Heart right ventricle (tissue), 16 donors: Measurements from ENCODE around the gene INPP5A. TPM values are rescaled to one million over a fixed set of nuclear protein-coding genes. Genes with fewer than 3 reads are reported as not detected.
"Not testable (repeated sequence)": the region's sequence is repeated elsewhere in the genome, so short reads cannot be mapped to it uniquely, and the experiment has no call there.

Experiments used
- ATAC-seq, 8 donors: fragments of 200-7000 bp; cut with Tn5 transposase; one replicate each; pipeline ENCODE4 v1.9.1; 2020; ENCODE audit warnings: mild to moderate bottlenecking in 8 of 8, moderate library complexity in 8 of 8, moderate number of reproducible peaks in 1 of 8
- DNase-seq, 2 donors: peaks; one replicate each; pipeline ENCODE4 v3.0.0-alpha.2; 2020
- H3K27ac ChIP-seq, 10 donors: fragments of 200-600 bp; sonication (generic) in 2 of 10; one replicate each; pipeline versions ENCODE4 v1.5.0 to v1.8.0; 2020 to 2022; ENCODE audit warnings: mild to moderate bottlenecking in 3 of 10
- H3K27me3 ChIP-seq, 7 donors: fragments of 200-600 bp; one replicate each; pipeline ENCODE4 v1.8.0; 2021 to 2022; ENCODE audit warnings: mild to moderate bottlenecking in 2 of 7
- H3K36me3 ChIP-seq, 9 donors: fragments of 200-600 bp; sonication (generic) in 1 of 9; one replicate each; pipeline versions ENCODE4 v1.5.0 to v1.8.0; 2020 to 2022; ENCODE audit warnings: mild to moderate bottlenecking in 2 of 9
- H3K4me1 ChIP-seq, 9 donors: fragments of 200-600 bp; sonication (generic) in 1 of 9; one replicate each; pipeline versions ENCODE4 v1.5.0 to v1.8.0; 2020 to 2022; ENCODE audit warnings: mild to moderate bottlenecking in 4 of 9
- H3K4me3 ChIP-seq, 10 donors: fragments of 200-600 bp; sonication (generic) in 2 of 10; one replicate each; pipeline versions ENCODE4 v1.5.0 to v1.8.0; 2020 to 2022; ENCODE audit warnings: mild to moderate bottlenecking in 7 of 10, moderate library complexity in 2 of 10
- H3K9me3 ChIP-seq, 11 donors: fragments of 200-600 bp in 10 of 11; sonication (generic) in 2 of 11; one replicate each; pipeline versions ENCODE4 v1.5.0 to v1.8.0; 2013 to 2022; ENCODE audit warnings: mild to moderate bottlenecking in 2 of 11, control low read depth in 1 of 11, moderate library complexity in 1 of 11
- WGBS, 2 donors: extraction: QIAGEN DNeasy Blood & Tissue Kit; methylation state at CpG; one replicate each; pipeline ENCODE4 v1.1.7; 2013; ENCODE audit warnings: inconsistent platforms in 1 of 2; 5-methylcytosine and 5-hydroxymethylcytosine counted together
- intact Hi-C, 10 donors: fragments of 100-400 bp; cut with DNase I; formaldehyde crosslinking; loops; one replicate each; pipeline versions ENCODE4 v1.11.1 to v1.14.2; 2022
- polyA plus RNA-seq, 2 donors: library from polyadenylated mRNA; stranded (reverse); fragments of 200-250 nt; gene quantifications; one replicate each; pipeline ENCODE4 v1.2.3, GENCODE V29; 2013
- total RNA-seq, 10 donors: library from RNA; stranded (reverse); fragmentation: NEBNext Ultra II Directional in 3 of 10; extraction: Animal tissue kit (Norgen Biotek cat#: 25700) in 3 of 10; gene quantifications; one replicate each; pipeline versions ENCODE4 v1.2.1 to v1.2.4, GENCODE V29; 2021 to 2023
- TF ChIP-seq, protein P1 (sequence below), 9 donors: fragments of 200-600 bp; sonication (generic) in 2 of 9; IDR thresholded peaks; one replicate each; pipeline versions ENCODE4 v1.5.0 to v1.8.0; 2021 to 2022; ENCODE audit warnings: antibody characterized with exemption in 9 of 9, mild to moderate bottlenecking in 5 of 9, moderate library complexity in 1 of 9
- donor health status: Arrhythmogenic right ventricular cardiomyopathy.
- donor health status: ischemic (EF 13 %, LVEDD 7.1; RV severe dilation, severe dysfunction).
- donor health status: healthy with polysubstance abuse.
- donor health status: DM: no; HTN: yes; CAD: no.
- donor health status: DM: no; HTN: no; CAD: no.
- donor health status: ischemic (EF 25% LVEDD 6.9; RV normal size, moderate dysfunction).
- donor health status: ischemic (EF 25% LVEDD 5.7; RV mildly dilated, moderate dysfunction).
- donor health status: healthy.
- donor health status: DM: yes; HTN: yes; CAD: no.
- donor health status: Ischemic cardiomyopathy.
- donor health status: ischemic (EF 35%, LVEDD 5.7; RV mildly dilated, moderate dysfunction).
- donor health status: nonischemic (EF 11% LVEDD 7.7; RV severe dilation, severe dysfunction).
- donor health status: DM: yes; HTN: yes; CAD: no.
- donor health status: PGD.
- donor health status: ischemic (EF 29% LVEDD 5.4; RV normal size, mild dysfunction).
- donor health status: nonischemic (EF 23%, LVEDD 6.1; RV moderate dilation, normal function).

INPP5A gene
- total and polyA plus RNA-seq, 12 donors = 30.4 to 122 (median 106) TPM

GRCh38 chr10:132549371-132549770 lies 11.8 kb downstream of the INPP5A start:
- no peak for ATAC-seq

GRCh38 chr10:132550366-132551092 lies 12.9 kb downstream of the INPP5A start:
- DNase-seq (peak in 1 of 2 donors; percentile 11), ATAC-seq (peak in 7 of 8 donors; percentile 8 to 51 (median 33))
- Histone ChIP-seq H3K27ac (peak overlapping the region in 1 of 10 donors; percentile 82), H3K4me3 (no peak overlapping the region), H3K27me3 (no peaks in the 10 kb centered on the region), H3K4me1 (peaks cover 13 to 75% (median 56%) of the 10 kb centered on the region in 9 donors), H3K9me3 (no peaks in the 10 kb centered on the region), H3K36me3 (no peaks in the 10 kb centered on the region)
- WGBS, 2 donors = 76 to 78% methylated on average over 20 of the region's 20 CpGs
- TF ChIP-seq, protein P1, sequence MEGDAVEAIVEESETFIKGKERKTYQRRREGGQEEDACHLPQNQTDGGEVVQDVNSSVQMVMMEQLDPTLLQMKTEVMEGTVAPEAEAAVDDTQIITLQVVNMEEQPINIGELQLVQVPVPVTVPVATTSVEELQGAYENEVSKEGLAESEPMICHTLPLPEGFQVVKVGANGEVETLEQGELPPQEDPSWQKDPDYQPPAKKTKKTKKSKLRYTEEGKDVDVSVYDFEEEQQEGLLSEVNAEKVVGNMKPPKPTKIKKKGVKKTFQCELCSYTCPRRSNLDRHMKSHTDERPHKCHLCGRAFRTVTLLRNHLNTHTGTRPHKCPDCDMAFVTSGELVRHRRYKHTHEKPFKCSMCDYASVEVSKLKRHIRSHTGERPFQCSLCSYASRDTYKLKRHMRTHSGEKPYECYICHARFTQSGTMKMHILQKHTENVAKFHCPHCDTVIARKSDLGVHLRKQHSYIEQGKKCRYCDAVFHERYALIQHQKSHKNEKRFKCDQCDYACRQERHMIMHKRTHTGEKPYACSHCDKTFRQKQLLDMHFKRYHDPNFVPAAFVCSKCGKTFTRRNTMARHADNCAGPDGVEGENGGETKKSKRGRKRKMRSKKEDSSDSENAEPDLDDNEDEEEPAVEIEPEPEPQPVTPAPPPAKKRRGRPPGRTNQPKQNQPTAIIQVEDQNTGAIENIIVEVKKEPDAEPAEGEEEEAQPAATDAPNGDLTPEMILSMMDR (IDR thresholded peaks at IDR 0.05) = no peak
- intact Hi-C loops = no loop called here

More at GRCh38 chr10:132549371-132549770, 11.8 kb downstream of the INPP5A start:
- H3K27ac ChIP-seq = no peak overlapping the region
- peaks cover 15 to 78% (median 63%) of the 10 kb centered on the region in 9 donors for H3K4me1 ChIP-seq
- no peak for DNase-seq
- intact Hi-C loops = loop anchor here in 1 of 10 donors (10.0 kb wide), 1 partner anchor 75 kb away; no protein-coding TSS in a partner anchor
- no peaks in the 10 kb centered on the region for H3K27me3 ChIP-seq
- 69 to 72% methylated on average over 12 of the region's 12 CpGs for WGBS, 2 donors
- H3K9me3 ChIP-seq = no peaks in the 10 kb centered on the region
- H3K36me3 ChIP-seq = no peaks in the 10 kb centered on the region
- H3K4me3 ChIP-seq = no peak overlapping the region
- TF ChIP-seq, protein P1 (IDR thresholded peaks at IDR 0.05) = no peak

- TF ChIP-seq, protein P1 (IDR thresholded peaks at IDR 0.05) = no peak
- ATAC-seq (no peak), DNase-seq (peak in 1 of 2 donors; percentile 5)
- H3K9me3 ChIP-seq = no peaks in the 10 kb centered on the region
- peak overlapping the region in 2 of 10 donors; percentile 41 to 82 for H3K27ac ChIP-seq
- no peaks in the 10 kb centered on the region for H3K36me3 ChIP-seq
- WGBS, 2 donors = 68 to 71% methylated on average over 15 of the region's 15 CpGs
- intact Hi-C loops = no loop called here
- no peaks in the 10 kb centered on the region for H3K27me3 ChIP-seq
- peaks cover 13 to 75% (median 55%) of the 10 kb centered on the region in 9 donors for H3K4me1 ChIP-seq
- peak overlapping the region in 1 of 10 donors; percentile 18 for H3K4me3 ChIP-seq
These were observed 13.7 kb downstream of the INPP5A start for GRCh38 chr10:132551093-132551807.

DNA sequence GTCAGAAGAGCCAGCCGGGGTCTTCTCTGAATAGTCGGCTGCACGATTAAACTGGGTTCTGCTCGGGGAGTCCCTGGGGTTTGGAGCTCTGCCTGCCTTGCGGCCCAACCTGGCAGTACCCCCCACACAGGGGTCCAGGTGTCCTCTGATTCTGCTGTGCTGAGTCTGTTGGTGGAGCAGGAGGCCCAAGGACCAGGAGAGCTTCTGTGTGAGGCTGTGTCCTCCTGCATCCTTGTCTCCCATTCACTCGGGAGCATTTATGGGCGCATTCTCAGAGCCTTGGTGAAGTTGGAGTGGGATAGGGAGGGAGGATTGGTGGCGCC lies 14.2 kb downstream of the INPP5A start:
- no peaks in the 10 kb centered on the region for H3K36me3 ChIP-seq
- H3K4me1 ChIP-seq = peaks cover 9 to 74% (median 50%) of the 10 kb centered on the region in 9 donors
- peak overlapping the region in 2 of 10 donors; percentile 41 to 82 for H3K27ac ChIP-seq
- 84 to 85% methylated on average over 8 of the region's 8 CpGs for WGBS, 2 donors
- H3K27me3 ChIP-seq = no peaks in the 10 kb centered on the region
- intact Hi-C loops = no loop called here
- peak overlapping the region in 1 of 10 donors; percentile 18 for H3K4me3 ChIP-seq
- H3K9me3 ChIP-seq = no peaks in the 10 kb centered on the region
- DNase-seq (no peak), ATAC-seq (no peak)
- TF ChIP-seq, protein P1 (IDR thresholded peaks at IDR 0.05) = no peak

GRCh38 chr10:132552635-132553034 lies 15.0 kb downstream of the INPP5A start:
- H3K9me3 ChIP-seq, H3K27ac ChIP-seq, H3K4me3 ChIP-seq, H3K36me3 ChIP-seq, H3K27me3 ChIP-seq, DNase-seq, intact Hi-C loops, ATAC-seq: not testable (repeated sequence)
- 97% methylated on average over 6 of the region's 6 CpGs for WGBS, 2 donors
- H3K4me1 ChIP-seq = peaks cover 9 to 73% (median 41%) of the 10 kb centered on the region in 9 donors

- H3K36me3 ChIP-seq, H3K9me3 ChIP-seq, H3K27ac ChIP-seq, H3K27me3 ChIP-seq, DNase-seq, intact Hi-C loops, H3K4me3 ChIP-seq, ATAC-seq: not testable (repeated sequence)
- 96 to 99% methylated on average over 3 of the region's 3 CpGs for WGBS, 2 donors
- peaks cover 9 to 70% (median 40%) of the 10 kb centered on the region in 9 donors for H3K4me1 ChIP-seq
These were observed 16.0 kb downstream of the INPP5A start for GRCh38 chr10:132553568-132553967.
